HepG2 (cell line): ENCODE data around the gene TUBG2. TPM values are rescaled to one million over a fixed set of nuclear protein-coding genes. Genes with fewer than 3 reads are reported as not detected.

ENCODE experiments used
- AGO1 ChIP-seq: fragments of 200-400 bp; formaldehyde crosslinking; IDR thresholded peaks from 2 replicates; pipeline ENCODE4 v1.6.1; 2017; ENCODE audit warnings: mild to moderate bottlenecking, low read depth, low read length, moderate library complexity; ENCODE audit not compliant: poor library complexity, severe bottlenecking
- CREM ChIP-seq, 2 experiments: sonication (generic) in 1 of 2; formaldehyde crosslinking in 1 of 2; IDR thresholded peaks; 2 replicates each; pipeline versions ENCODE4 v1.4.0 to v1.6.1; 2016 to 2020; ENCODE audit warnings: antibody characterized with exemption in 1 of 2, mild to moderate bottlenecking in 1 of 2, missing genetic modification reagents in 1 of 2
- DPF2 ChIP-seq: sonication (generic); formaldehyde crosslinking; IDR thresholded peaks from 2 replicates; pipeline ENCODE4 v1.4.0; 2020; ENCODE audit warnings: mild to moderate bottlenecking, low read depth, missing genetic modification reagents, borderline replicate concordance
- EED ChIP-seq: sonication (generic); formaldehyde crosslinking; IDR thresholded peaks from 2 replicates; pipeline ENCODE4 v1.5.0; 2020; ENCODE audit warnings: mild to moderate bottlenecking, missing genetic modification reagents
- HMGA1 ChIP-seq: sonication (generic); formaldehyde crosslinking; conservative IDR thresholded peaks from 2 replicates; pipeline ENCODE4 v1.4.0; 2020; ENCODE audit warnings: missing genetic modification reagents
- HNF4A ChIP-seq: sonication (generic); formaldehyde crosslinking; IDR thresholded peaks from 2 replicates; pipeline ENCODE4 v1.4.0; 2020; ENCODE audit warnings: missing genetic modification reagents
- KLF6 ChIP-seq: IDR thresholded peaks from 2 replicates; pipeline ENCODE4 v1.8.0; 2016; ENCODE audit warnings: missing biosample characterization, missing genetic modification reagents
- NFIB ChIP-seq: sonication (generic); formaldehyde crosslinking; IDR thresholded peaks from 2 replicates; pipeline ENCODE4 v1.9.0; 2021; ENCODE audit warnings: missing genetic modification reagents, mild to moderate bottlenecking, borderline replicate concordance
- NR3C1 ChIP-seq: sonication (generic); formaldehyde crosslinking; IDR thresholded peaks from 2 replicates; pipeline ENCODE4 v1.4.0; 2020; ENCODE audit warnings: missing genetic modification reagents
- SKI ChIP-seq: fragments of 450-650 bp; IDR thresholded peaks from one replicate; pipeline ENCODE4 v1.6.1; 2018; ENCODE audit warnings: mild to moderate bottlenecking; ENCODE audit not compliant: partially characterized antibody
- SRF ChIP-seq: IDR thresholded peaks from 2 replicates; pipeline ENCODE4 v1.6.1; 2011; ENCODE audit warnings: mild to moderate bottlenecking, low read depth, low read length, moderate library complexity
- SRSF9 ChIP-seq: fragments of 200-400 bp; formaldehyde crosslinking; IDR thresholded peaks from 2 replicates; pipeline ENCODE4 v1.6.1; 2018; ENCODE audit warnings: borderline replicate concordance, mild to moderate bottlenecking, low read depth, low read length; ENCODE audit not compliant: insufficient read depth, poor library complexity, severe bottlenecking
- TAF1 ChIP-seq: sonication (generic); formaldehyde crosslinking; IDR thresholded peaks from 2 replicates; pipeline ENCODE4 v1.4.0; 2020; ENCODE audit warnings: missing genetic modification reagents
- THRA ChIP-seq: sonication (generic); formaldehyde crosslinking; IDR thresholded peaks from 2 replicates; pipeline ENCODE4 v1.4.0; 2020; ENCODE audit warnings: missing genetic modification reagents, borderline replicate concordance
- UBTF ChIP-seq: sonication (generic); formaldehyde crosslinking; IDR thresholded peaks from 2 replicates; pipeline ENCODE4 v1.4.0; 2020; ENCODE audit warnings: mild to moderate bottlenecking, missing genetic modification reagents
- ZBTB37 ChIP-seq: sonication (generic); formaldehyde crosslinking; IDR thresholded peaks from 2 replicates; pipeline ENCODE4 v1.4.0; 2020; ENCODE audit warnings: mild to moderate bottlenecking, missing genetic modification reagents
- ZBTB42 ChIP-seq: sonication (generic); formaldehyde crosslinking; IDR thresholded peaks from 2 replicates; pipeline ENCODE4 v1.5.0; 2020; ENCODE audit warnings: mild to moderate bottlenecking, missing genetic modification reagents
- ZNF20 ChIP-seq: sonication (generic); formaldehyde crosslinking; IDR thresholded peaks from 2 replicates; pipeline ENCODE4 v1.4.0; 2020; ENCODE audit warnings: mild to moderate bottlenecking, moderate library complexity, missing genetic modification reagents
- ZNF274 ChIP-seq: sonication (generic); formaldehyde crosslinking; IDR thresholded peaks from 2 replicates; pipeline ENCODE4 v1.5.1; 2020; ENCODE audit warnings: mild to moderate bottlenecking, missing genetic modification reagents
- ZNF543 ChIP-seq: sonication (generic); formaldehyde crosslinking; IDR thresholded peaks from 2 replicates; pipeline ENCODE4 v1.4.0; 2020; ENCODE audit warnings: mild to moderate bottlenecking, missing genetic modification reagents
- ZNF607 ChIP-seq: sonication (generic); formaldehyde crosslinking; IDR thresholded peaks from 2 replicates; pipeline ENCODE4 v1.5.1; 2020; ENCODE audit warnings: missing genetic modification reagents, mild to moderate bottlenecking, borderline replicate concordance
- ZNF710 ChIP-seq: sonication (generic); formaldehyde crosslinking; IDR thresholded peaks from 2 replicates; pipeline ENCODE4 v1.5.0; 2020; ENCODE audit warnings: mild to moderate bottlenecking, missing genetic modification reagents, borderline replicate concordance
- ZNF790 ChIP-seq: sonication (generic); formaldehyde crosslinking; IDR thresholded peaks from 2 replicates; pipeline ENCODE4 v1.8.0; 2022; ENCODE audit warnings: missing genetic modification reagents, mild to moderate bottlenecking, borderline replicate concordance
- polyA plus RNA-seq, 8 experiments: library from polyadenylated mRNA; depleted of rRNA in 3 of 8; stranded (reverse) in 7 of 8; unstranded in 1 of 8; fragments of >200 nt; fragmentation: Illumina TruSeq in 4 of 8; extraction: Trizol in 4 of 8; gene quantifications; 2 replicates each; pipeline versions ENCODE4 v1.2.1 to v1.2.3, GENCODE V29; 2011 to 2016; ENCODE audit warnings: low read depth in 4 of 8, missing spikeins in 1 of 8, mixed read lengths in 1 of 8; ENCODE audit not compliant: insufficient read depth in 1 of 8
- total RNA-seq, 5 experiments: library from RNA; depleted of rRNA; stranded (reverse); fragments of >200 nt; fragmentation: Illumina TruSeq; extraction: Trizol; gene quantifications; 2 replicates each; pipeline ENCODE4 v1.2.3, GENCODE V29; 2016; ENCODE audit warnings: low read depth in 1 of 5

TUBG2 gene
- total and polyA plus RNA-seq, 2 of the 13 experiments (the other 11 are each of a cell fraction or from before 2014, with no cell fraction given): 16.0 to 42.3 TPM

GRCh38 chr17:42682722-42683403 lies 23.8 kb downstream of the TUBG2 start (continued):
- TF ChIP-seq ZBTB37 (CRISPR knock-in tag) (peak; percentile 62; the same call in 1 of the 2 replicates), ZNF274 (CRISPR knock-in tag) (peak; percentile 89), DPF2 (CRISPR knock-in tag) (no peak), ZNF710 (CRISPR knock-in tag) (peak; percentile 69; the same call in 1 of the 2 replicates), HMGA1 (CRISPR knock-in tag) (no peak), EED (CRISPR knock-in tag) (no peak), AGO1 (peak; percentile 77), ZNF20 (CRISPR knock-in tag) (0 out of 2 replicates have a peak, but pooled peaks have one; percentile 59), UBTF (peak; percentile 91), NFIB (CRISPR knock-in tag) (no peak), CREM (IDR thresholded peaks at IDR 0.05) (no peak), CREM (CRISPR knock-in tag; IDR thresholded peaks at IDR 0.05) (no peak), KLF6 (CRISPR knock-in tag) (peak; percentile 51; the same call in 1 of the 2 replicates), SKI (no peak), ZBTB42 (CRISPR knock-in tag) (no peak), NR3C1 (CRISPR knock-in tag) (no peak), SRSF9 (no peak), TAF1 (peak; percentile 59), ZNF607 (CRISPR knock-in tag) (no peak), ZNF790 (CRISPR knock-in tag) (no peak), ZNF543 (CRISPR knock-in tag) (0 out of 2 replicates have a peak, but pooled peaks have one; percentile 11), SRF (no peak), THRA (peak; percentile 30; the same call in 1 of the 2 replicates), HNF4A (peak; percentile 60)
